Left lobe of liver (tissue), 2 donors: Measurements from ENCODE around the gene ABCA1. TPM values are rescaled to one million over a fixed set of nuclear protein-coding genes. Genes with fewer than 3 reads are reported as not detected.
"Not testable (repeated sequence)": the region's sequence is repeated elsewhere in the genome, so short reads cannot be mapped to it uniquely, and the experiment has no call there.

Experiments
- ATAC-seq: fragments of 200-7000 bp; cut with Tn5 transposase; one replicate; pipeline ENCODE4 v1.9.1; 2020; ENCODE audit warnings: mild to moderate bottlenecking, moderate library complexity
- DNase-seq: peaks from one replicate; pipeline ENCODE4 v3.0.0-alpha.2; 2020; ENCODE audit warnings: low spot score
- total RNA-seq: library from RNA; stranded (reverse); gene quantifications from one replicate; pipeline ENCODE4 v1.2.1, GENCODE V29; 2021
- donor health status: DM: no; HTN: no; CAD: no; lungs with moderate emphysema.
- donor health status: DM: no; HTN: yes; CAD: no.

Gene ABCA1
- total RNA-seq, 1 donor from 2014 or later = 48.3 TPM

GRCh38 chr9:104875320-104875719, 52.6 kb downstream of the ABCA1 start:
- DNase-seq = no peak
- peak; percentile 55 for ATAC-seq

- ATAC-seq (no peak), DNase-seq (no peak)
Measured at GRCh38 chr9:104873489-104873850, 54.5 kb downstream of the ABCA1 start.

GRCh38 chr9:104872656-104873488, 55.1 kb downstream of the ABCA1 start:
- ATAC-seq = peak; percentile 43
- peak; percentile 62 for DNase-seq

- ATAC-seq = no peak
- DNase-seq = no peak
Measured at GRCh38 chr9:104871961-104872527, 55.9 kb downstream of the ABCA1 start.

GRCh38 chr9:104869811-104870210, 58.1 kb downstream of the ABCA1 start:
- ATAC-seq = no peak
- DNase-seq = no peak

GRCh38 chr9:104868687-104869404, 59.1 kb downstream of the ABCA1 start:
- DNase-seq (peak; percentile 63), ATAC-seq (peak; percentile 73)

GRCh38 chr9:104868303-104868686, 59.7 kb downstream of the ABCA1 start:
- DNase-seq (peak; percentile 83), ATAC-seq (peak; percentile 76)

GRCh38 chr9:104866191-104866590, 61.8 kb downstream of the ABCA1 start:
- DNase-seq (no peak), ATAC-seq (no peak)

GRCh38 chr9:104864675-104865104, 63.3 kb downstream of the ABCA1 start:
- peak; percentile 47 for ATAC-seq
- peak; percentile 64 for DNase-seq

- ATAC-seq (peak; percentile 64), DNase-seq (no peak)
Measured at GRCh38 chr9:104863180-104863883, 64.6 kb downstream of the ABCA1 start.

GRCh38 chr9:104861397-104861796, 66.6 kb downstream of the ABCA1 start:
- ATAC-seq = peak; percentile 25
- DNase-seq = no peak

- DNase-seq (no peak), ATAC-seq (no peak)
Measured at GRCh38 chr9:104860263-104860662, 67.7 kb downstream of the ABCA1 start.

- DNase-seq (no peak), ATAC-seq (no peak)
Measured at GRCh38 chr9:104858846-104859245, 69.1 kb downstream of the ABCA1 start.

GRCh38 chr9:104858271-104858670, 69.7 kb downstream of the ABCA1 start:
- ATAC-seq = no peak
- no peak for DNase-seq

GRCh38 chr9:104856413-104856941, 71.5 kb downstream of the ABCA1 start:
- no peak for DNase-seq

GRCh38 chr9:104855807-104856206, 72.1 kb downstream of the ABCA1 start:
- no peak for ATAC-seq
- DNase-seq = no peak

More at GRCh38 chr9:104856413-104856941, 71.5 kb downstream of the ABCA1 start:
- peak; percentile 41 for ATAC-seq

GRCh38 chr9:104855258-104855657, 72.7 kb downstream of the ABCA1 start:
- not testable (repeated sequence) for DNase-seq

GRCh38 chr9:104854613-104855012, 73.3 kb downstream of the ABCA1 start:
- no peak for ATAC-seq
- DNase-seq = no peak

More at GRCh38 chr9:104855258-104855657, 72.7 kb downstream of the ABCA1 start:
- ATAC-seq = not testable (repeated sequence)

GRCh38 chr9:104853683-104854082, 74.3 kb downstream of the ABCA1 start:
- DNase-seq (no peak), ATAC-seq (no peak)

GRCh38 chr9:104853159-104853558, 74.8 kb downstream of the ABCA1 start:
- DNase-seq (no peak), ATAC-seq (peak; percentile 25)

GRCh38 chr9:104851546-104851920, 76.4 kb downstream of the ABCA1 start:
- DNase-seq (no peak), ATAC-seq (no peak)
